HG03571 (cell line): ENCODE data around the gene DNAI4.
"Not testable (repeated sequence)": the region's sequence is repeated elsewhere in the genome, so short reads cannot be mapped to it uniquely, and the experiment has no call there.

Source experiments
- ATAC-seq: cut with Tn5 transposase; IDR thresholded peaks from one replicate; pipeline ENCODE4 v1.9.1; 2021; ENCODE audit not compliant: unreplicated experiment

The DNAI4 gene

DNA sequence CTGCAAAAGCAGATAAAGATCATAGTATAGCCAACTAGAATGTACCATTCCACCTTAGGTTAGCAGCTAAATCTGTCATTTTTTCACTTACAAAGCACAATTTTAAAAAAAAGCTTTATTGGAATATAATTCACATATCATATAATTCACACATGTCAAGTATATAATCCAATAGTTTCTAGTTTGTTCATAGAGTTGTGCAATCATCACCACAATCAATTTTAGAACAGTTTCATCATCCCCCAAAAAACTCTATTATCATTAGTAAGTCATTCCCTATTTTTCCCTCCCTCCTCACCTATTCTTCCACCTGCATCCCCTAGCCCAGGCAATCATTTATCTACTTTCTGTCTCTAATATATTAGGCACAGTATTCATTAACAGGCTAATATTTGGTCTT, 91.5 kb downstream of the DNAI4 start:
- no peak for ATAC-seq

DNA sequence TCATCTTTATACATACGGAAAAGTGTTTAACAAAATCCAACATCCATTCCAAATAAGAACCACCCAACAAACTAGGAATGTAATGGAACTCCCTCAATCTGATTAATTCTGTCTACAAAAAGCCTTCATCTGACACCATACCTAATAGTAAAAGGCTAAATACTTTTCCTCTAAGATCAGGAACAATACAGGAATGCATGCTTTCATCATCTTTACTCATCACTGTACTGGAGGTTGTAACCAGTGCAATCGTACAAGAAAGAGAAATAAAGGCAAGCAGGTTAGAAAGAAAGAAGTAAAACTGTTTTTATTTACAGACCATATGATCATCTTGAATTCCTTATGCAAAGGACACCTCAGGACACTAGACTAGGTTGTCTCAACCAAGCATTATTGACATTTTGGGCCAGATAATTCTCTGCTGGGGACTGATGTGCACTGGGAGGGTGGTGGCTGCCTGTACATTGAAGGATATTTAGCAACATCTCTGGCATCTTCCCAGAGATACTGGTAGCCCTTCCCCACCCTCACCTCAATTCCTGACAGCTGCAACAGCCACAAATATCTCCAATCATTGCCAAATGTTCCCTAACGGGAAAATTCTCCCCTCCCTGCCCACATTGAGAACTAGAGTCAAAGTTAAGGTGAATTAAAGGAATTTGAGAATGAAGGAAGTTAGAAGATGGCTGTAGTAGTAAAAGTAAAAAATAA, 93.0 kb downstream of the DNAI4 start:
- ATAC-seq, result no peak

- no peak for ATAC-seq
These were observed 99.9 kb downstream of the DNAI4 start for GRCh38 chr1:66824771-66825170.

DNA sequence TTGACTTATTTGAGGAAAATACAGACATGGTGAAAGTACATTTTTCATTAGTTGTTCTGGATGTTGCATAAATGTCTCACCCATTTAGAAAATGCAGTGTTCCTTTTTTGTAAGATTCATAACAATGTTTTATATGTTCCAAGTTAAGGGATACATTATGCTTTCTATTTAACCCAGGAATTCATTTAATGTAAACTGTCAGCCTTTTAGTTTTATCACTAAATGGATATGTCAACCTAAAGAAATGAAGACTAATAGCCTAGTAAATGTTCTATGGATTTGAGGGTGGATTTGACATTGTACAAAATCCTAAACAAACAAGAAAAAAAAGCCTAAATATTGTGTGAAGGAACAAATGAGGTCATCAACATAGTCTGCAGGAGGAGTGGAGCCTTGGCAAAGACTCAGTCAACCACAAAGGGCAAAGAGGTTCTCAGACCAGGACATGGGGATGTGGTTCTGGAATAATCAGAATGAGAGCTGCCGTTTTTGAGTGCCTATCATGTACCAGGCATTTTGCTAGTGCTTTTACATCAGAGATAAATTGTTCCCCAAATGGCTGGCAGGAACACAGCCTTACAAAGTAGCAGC, 114.8 kb downstream of the DNAI4 start:
- no peak for ATAC-seq

- ATAC-seq, result no peak
These were observed 115.4 kb downstream of the DNAI4 start for GRCh38 chr1:66809245-66809644.

DNA sequence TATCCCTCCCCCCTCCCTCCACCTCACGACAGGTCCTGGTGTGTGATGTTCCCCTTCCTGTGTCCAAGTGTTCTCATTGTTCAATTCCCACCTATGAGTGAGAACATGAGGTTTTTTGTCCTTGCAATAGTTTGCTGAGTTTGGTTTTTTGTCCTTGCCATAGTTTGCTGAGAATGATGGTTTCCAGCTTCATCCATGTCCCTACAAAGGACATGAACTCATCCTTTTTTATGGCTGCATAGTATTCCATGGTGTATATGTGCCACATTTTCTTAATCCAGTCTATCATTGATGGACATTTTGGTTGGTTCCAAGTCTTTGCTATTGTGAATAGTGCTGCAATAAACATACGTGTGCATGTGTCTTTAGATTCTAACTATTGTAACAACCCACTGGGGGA, 128.8 kb downstream of the DNAI4 start:
- ATAC-seq, result not testable (repeated sequence)

DNA sequence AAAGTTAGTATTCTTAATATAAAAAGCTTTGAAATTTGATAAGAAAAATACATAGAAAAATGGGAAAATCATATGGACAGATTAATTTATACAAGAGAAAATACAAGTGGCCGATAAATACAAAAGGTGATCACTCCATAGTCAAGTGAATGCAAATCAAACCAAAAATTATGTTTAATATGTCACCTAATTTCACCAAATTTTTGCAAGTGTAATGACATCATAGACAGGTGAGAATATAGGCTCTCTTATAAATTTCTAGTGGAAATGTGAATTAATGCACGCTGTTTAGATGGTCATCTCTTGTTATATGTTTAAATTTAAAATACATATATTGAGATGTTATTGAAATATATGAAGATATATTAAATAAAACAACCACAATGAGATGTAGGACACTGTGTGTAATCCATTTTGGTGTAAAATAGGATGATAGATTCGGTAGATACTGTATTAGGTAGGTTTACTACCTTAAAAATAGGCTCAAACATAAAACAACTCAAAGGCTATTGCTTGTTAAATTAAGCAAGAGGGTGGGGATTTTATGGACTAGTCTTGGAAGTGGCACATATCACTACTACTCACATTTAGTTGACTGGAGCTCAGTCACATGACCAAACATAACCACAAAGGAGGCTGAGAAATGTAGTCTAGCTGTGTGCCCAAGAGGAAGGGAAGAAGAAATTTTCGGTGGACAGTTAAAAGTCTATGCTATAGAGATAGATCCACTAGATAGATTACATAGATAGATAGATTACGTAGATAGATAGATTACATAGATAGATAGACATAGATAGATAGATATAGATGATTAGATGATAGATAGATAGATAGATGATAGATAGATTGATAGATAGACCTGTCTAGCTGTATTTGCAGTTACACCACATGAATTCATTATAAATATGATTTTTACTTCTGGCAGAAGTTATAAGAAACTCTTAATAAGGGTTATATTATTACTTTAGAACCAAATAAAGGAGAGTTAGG, 132.7 kb downstream of the DNAI4 start:
- no peak for ATAC-seq

DNA sequence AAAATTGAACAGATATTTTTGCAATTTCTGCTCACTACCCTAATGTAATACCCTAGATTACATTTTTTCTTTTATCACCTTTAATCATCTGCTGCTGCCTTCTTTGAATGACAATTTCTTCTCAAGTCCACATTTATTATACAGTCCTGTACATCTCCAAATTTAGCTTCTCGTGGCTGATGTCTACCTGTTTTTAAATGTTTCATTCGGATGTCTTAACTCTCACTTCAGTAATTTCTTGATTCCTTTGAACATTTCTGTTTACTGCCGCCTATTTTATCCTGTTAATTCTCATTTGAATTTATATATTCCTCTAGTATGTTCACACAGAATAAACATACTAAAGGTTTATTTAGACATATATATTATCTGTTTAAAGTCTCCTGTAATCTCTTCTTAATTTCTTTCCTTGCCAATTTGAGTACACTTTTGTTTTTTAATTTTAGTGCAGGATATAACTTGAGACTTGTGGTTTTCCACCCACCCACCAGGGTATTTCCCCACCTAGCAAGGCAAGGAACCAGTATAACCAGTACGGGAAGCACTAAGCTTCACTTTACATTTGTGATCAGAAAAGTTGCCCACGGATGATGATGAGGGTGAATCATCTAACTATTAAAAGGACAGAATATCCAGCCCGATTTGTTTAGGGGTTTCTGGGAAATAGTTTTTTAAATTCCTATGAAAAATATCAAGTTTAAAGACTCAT, 136.3 kb downstream of the DNAI4 start:
- no peak for ATAC-seq

- no peak for ATAC-seq
These were observed 137.0 kb downstream of the DNAI4 start for GRCh38 chr1:66787641-66788040.

- not testable (repeated sequence) for ATAC-seq
These were observed 138.9 kb downstream of the DNAI4 start for GRCh38 chr1:66785800-66786199.

GRCh38 chr1:66779475-66780078, 145.1 kb downstream of the DNAI4 start:
- no peak for ATAC-seq

DNA sequence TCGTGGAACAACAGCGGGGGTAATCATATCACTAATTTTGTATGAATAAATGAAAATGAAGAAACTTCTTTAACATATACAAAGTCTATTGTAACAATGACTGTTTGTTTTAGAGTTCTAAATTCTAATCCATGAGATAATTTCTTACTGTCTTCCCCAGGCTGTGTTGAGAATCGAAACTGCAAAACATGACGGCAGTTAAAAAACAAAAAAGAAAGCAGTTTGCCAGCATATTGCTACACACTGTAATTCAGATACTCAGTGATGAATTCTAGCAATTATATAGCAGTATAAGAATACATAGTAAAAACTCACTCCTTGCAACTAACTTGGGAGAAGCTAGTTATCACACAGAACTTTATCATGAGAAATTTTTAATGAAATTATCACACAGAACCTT, 145.7 kb downstream of the DNAI4 start:
- no peak for ATAC-seq

- no peak for ATAC-seq
These were observed 146.4 kb downstream of the DNAI4 start for GRCh38 chr1:66778266-66778665.

GRCh38 chr1:66777831-66778230, 146.8 kb downstream of the DNAI4 start:
- ATAC-seq, result no peak

- ATAC-seq, result no peak
These were observed 149.0 kb downstream of the DNAI4 start for GRCh38 chr1:66775646-66776045.

- no peak for ATAC-seq
These were observed 150.2 kb downstream of the DNAI4 start for GRCh38 chr1:66774438-66774837.

DNA sequence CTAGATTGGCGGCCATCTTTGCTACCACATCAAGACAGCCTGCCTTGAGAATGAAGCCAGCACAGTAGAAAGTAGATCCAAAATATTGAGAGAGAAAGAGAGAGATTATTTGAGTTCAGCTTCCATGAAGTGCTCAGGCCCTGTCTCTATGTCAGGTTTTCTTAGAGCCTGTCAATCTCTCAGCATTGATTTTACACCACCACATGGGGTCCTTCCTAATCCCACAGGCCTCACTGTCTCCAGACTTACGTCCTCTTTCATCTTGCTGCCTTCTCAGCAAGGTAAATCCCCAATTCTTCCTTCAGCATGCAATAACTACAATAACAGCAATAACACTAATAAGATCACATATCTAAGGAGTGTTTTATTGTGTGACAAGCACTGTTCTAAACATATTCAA, 151.4 kb downstream of the DNAI4 start:
- no peak for ATAC-seq

DNA sequence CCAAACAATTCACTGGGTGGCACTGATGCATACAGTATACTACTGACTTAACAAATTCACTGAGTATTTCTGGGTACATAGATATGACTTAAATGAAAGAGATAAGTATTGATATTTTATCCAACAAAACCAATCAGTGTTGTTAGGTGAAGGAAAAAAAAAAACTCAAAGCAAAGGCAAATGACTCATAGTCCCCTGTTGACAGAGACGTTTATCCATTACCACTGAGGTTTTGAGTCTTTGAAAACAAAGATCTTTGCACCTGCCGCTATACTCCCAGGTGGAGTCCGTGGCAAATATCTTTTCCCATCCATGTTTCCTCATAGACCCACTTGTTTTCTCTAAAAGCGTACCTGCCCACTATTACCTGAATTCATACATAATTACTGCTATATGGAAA, 154.0 kb downstream of the DNAI4 start:
- no peak for ATAC-seq

GRCh38 chr1:66770240-66770639, 154.4 kb downstream of the DNAI4 start:
- ATAC-seq, result no peak

DNA sequence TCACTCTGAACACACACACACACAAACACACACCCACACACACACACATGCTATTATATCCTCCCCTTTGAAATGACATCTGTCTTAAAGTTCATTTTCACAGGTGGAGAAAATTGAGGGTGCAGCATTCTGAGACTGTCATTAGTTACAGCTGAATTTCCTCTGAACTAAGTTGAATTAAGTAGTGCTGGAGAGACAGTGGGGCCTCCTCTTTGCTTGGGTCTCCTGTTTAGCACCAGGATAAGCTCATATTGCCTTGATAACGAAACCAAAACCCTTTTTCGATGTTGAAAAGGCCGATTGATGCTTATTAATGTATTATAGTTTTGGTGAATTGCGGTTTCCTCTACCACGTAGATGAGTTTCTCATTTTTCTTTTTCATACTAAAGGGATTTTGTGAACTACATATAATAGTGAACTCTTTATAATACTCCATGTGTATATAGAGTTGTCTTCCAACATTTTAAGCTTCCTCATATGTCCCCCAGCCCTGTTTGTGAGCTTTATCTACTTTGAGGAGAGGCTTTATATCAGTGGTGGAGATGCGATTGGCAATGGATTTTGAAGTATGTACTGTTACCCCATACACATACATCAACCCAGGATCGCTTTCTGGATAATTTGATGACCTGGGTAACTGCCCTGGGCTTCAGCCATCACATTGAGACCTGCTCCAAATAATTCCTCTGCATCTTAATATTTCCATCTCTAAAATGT, 155.0 kb downstream of the DNAI4 start:
- no peak for ATAC-seq
